DND-41 (cell line): ENCODE results near the gene POU4F2.

Experiments used
- ATAC-seq: fragments of 200-7000 bp; cut with Tn5 transposase; 3 replicates; pipeline ENCODE4 v1.9.1; 2021; ENCODE audit warnings: low read depth; ENCODE audit not compliant: insufficient read depth
- DNase-seq: peaks from one replicate; pipeline ENCODE4 v3.0.0-alpha.2; 2020
- H2AFZ ChIP-seq: 2 replicates; pipeline ENCODE4 v1.6.0; 2012; ENCODE audit warnings: low read depth, low read length
- H3K27ac ChIP-seq: 2 replicates; pipeline ENCODE4 v1.5.1; 2012; ENCODE audit warnings: low read length, inconsistent platforms
- H3K27me3 ChIP-seq: fragments of 200-600 bp; sonication (generic); 2 replicates; pipeline ENCODE4 v1.6.0; 2012; ENCODE audit warnings: low read length, mild to moderate bottlenecking, inconsistent platforms; ENCODE audit not compliant: insufficient read depth, poor library complexity
- H3K36me3 ChIP-seq: 2 replicates; pipeline ENCODE4 v1.5.1; 2012; ENCODE audit warnings: low read length, inconsistent platforms; ENCODE audit not compliant: insufficient read depth
- H3K4me1 ChIP-seq: 2 replicates; pipeline ENCODE4 v1.5.1; 2012; ENCODE audit warnings: mild to moderate bottlenecking, low read length; ENCODE audit not compliant: insufficient read depth
- H3K4me2 ChIP-seq: 2 replicates; pipeline ENCODE4 v1.6.0; 2012; ENCODE audit warnings: mild to moderate bottlenecking, moderate library complexity, low read length, inconsistent platforms; ENCODE audit not compliant: insufficient read depth
- H3K4me3 ChIP-seq, 2 experiments: fragments of 200-600 bp in 1 of 2; shearing (Covaris generic) in 1 of 2; 2 replicates each; pipeline ENCODE4 v1.5.1; 2012 to 2016; ENCODE audit warnings: inconsistent platforms in 2 of 2, low read length in 2 of 2, mild to moderate bottlenecking in 2 of 2, low read depth in 1 of 2, moderate library complexity in 1 of 2
- H3K79me2 ChIP-seq: 2 replicates; pipeline ENCODE4 v1.6.0; 2012; ENCODE audit warnings: low read length, inconsistent platforms; ENCODE audit not compliant: insufficient read depth
- H3K9ac ChIP-seq: 2 replicates; pipeline ENCODE4 v1.6.0; 2012; ENCODE audit warnings: low read depth, mild to moderate bottlenecking, inconsistent platforms, low read length, moderate library complexity
- H3K9me3 ChIP-seq: 2 replicates; pipeline ENCODE4 v1.5.1; 2012; ENCODE audit warnings: low read length, moderate library complexity, mild to moderate bottlenecking, inconsistent platforms; ENCODE audit not compliant: insufficient read depth, severe bottlenecking
- H4K20me1 ChIP-seq: 2 replicates; pipeline ENCODE4 v1.6.0; 2012; ENCODE audit warnings: low read length; ENCODE audit not compliant: insufficient read depth
- CTCF ChIP-seq: IDR thresholded peaks from 2 replicates; pipeline ENCODE4 v1.5.1; 2012; ENCODE audit warnings: borderline replicate concordance, low read length, moderate library complexity, mild to moderate bottlenecking; ENCODE audit not compliant: poor library complexity, severe bottlenecking; ENCODE audit errors: extremely low read depth
- EZH2 ChIP-seq: IDR thresholded peaks from 3 replicates; pipeline ENCODE4 v1.6.1; 2012; ENCODE audit warnings: borderline replicate concordance, low read depth, mild to moderate bottlenecking, moderate library complexity, low read length, inconsistent platforms; ENCODE audit not compliant: severe bottlenecking

The POU4F2 gene

GRCh38 chr4:146674829-146675570 lies 36.3 kb downstream of the POU4F2 start:
- ATAC-seq, result no peak
- H2AFZ ChIP-seq, result no peak overlapping the region
- no peaks in the 10 kb centered on the region for H3K79me2 ChIP-seq
- TF ChIP-seq CTCF, result no peak
- no peak for TF ChIP-seq EZH2
- H3K36me3 ChIP-seq, result no peaks in the 10 kb centered on the region
- H3K27me3 ChIP-seq, result no peaks in the 10 kb centered on the region
- no peaks in the 10 kb centered on the region for H4K20me1 ChIP-seq
- no peak for DNase-seq
- no peak overlapping the region for H3K27ac ChIP-seq
- H3K4me3 ChIP-seq, result no peak overlapping the region
- no peaks in the 10 kb centered on the region for H3K4me1 ChIP-seq
- H3K4me2 ChIP-seq, result no peak overlapping the region
- no peaks in the 10 kb centered on the region for H3K9me3 ChIP-seq
- H3K9ac ChIP-seq, result no peak overlapping the region
